Breast epithelium (tissue), 4 donors: ENCODE data around the gene RFTN1. TPM values are rescaled to one million over a fixed set of nuclear protein-coding genes. Genes with fewer than 3 reads are reported as not detected.

Experiments used
- DNase-seq, 2 donors: peaks; one replicate each; pipeline ENCODE4 v3.0.0-alpha.2; 2019; ENCODE audit warnings: low spot score in 2 of 2
- H3K27ac ChIP-seq, 2 donors: fragments of 200-600 bp; sonication (generic) in 1 of 2; one replicate each; pipeline ENCODE4 v1.5.1; 2016 to 2019; ENCODE audit warnings: mild to moderate bottlenecking in 1 of 2
- H3K27me3 ChIP-seq, 2 donors: fragments of 200-600 bp; sonication (generic) in 1 of 2; one replicate each; pipeline versions ENCODE4 v1.5.1 to v1.6.0; 2017 to 2019; ENCODE audit warnings: control low read depth in 1 of 2, mild to moderate bottlenecking in 1 of 2
- H3K36me3 ChIP-seq: fragments of 200-600 bp; one replicate; pipeline ENCODE4 v1.5.1; 2019
- H3K4me1 ChIP-seq, 2 donors: fragments of 200-600 bp; sonication (generic); one replicate each; pipeline ENCODE4 v1.5.1; 2016 to 2019; ENCODE audit warnings: control low read depth in 1 of 2
- H3K4me3 ChIP-seq, 3 donors: fragments of 200-600 bp; sonication (generic); 1 replicate in 2 of 3; 2 replicates in 1 of 3; pipeline ENCODE4 v1.5.1; 2016 to 2019; ENCODE audit warnings: mild to moderate bottlenecking in 3 of 3, moderate library complexity in 2 of 3
- H3K9me3 ChIP-seq, 2 donors: fragments of 200-600 bp; sonication (generic) in 1 of 2; one replicate each; pipeline ENCODE4 v1.5.1; 2016 to 2019; ENCODE audit warnings: control low read depth in 1 of 2
- CTCF ChIP-seq, 3 donors: fragments of 450-650 bp; IDR thresholded peaks; one replicate each; pipeline ENCODE4 v1.5.1; 2016 to 2017; ENCODE audit warnings: antibody characterized with exemption in 3 of 3, mild to moderate bottlenecking in 3 of 3, moderate library complexity in 3 of 3
- POLR2A ChIP-seq: fragments of 450-650 bp; IDR thresholded peaks from one replicate; pipeline ENCODE4 v1.6.1; 2016; ENCODE audit warnings: antibody characterized with exemption, mild to moderate bottlenecking, moderate library complexity
- POLR2AphosphoS5 ChIP-seq, 3 donors: sonication (generic); formaldehyde crosslinking; IDR thresholded peaks; one replicate each; pipeline ENCODE4 v1.6.1; 2017; ENCODE audit warnings: antibody characterized with exemption in 3 of 3
- intact Hi-C: fragments of 100-400 bp; cut with DNase I; formaldehyde crosslinking; loops from one replicate; pipeline ENCODE4 v1.15.1; 2023; ENCODE audit warnings: low total_unique reads
- total RNA-seq, 3 donors: library from RNA; depleted of rRNA; stranded (reverse); fragments of >200 nt; gene quantifications; one replicate each; pipeline ENCODE4 v1.1.0, GENCODE V29; 2016

RFTN1 gene
- total RNA-seq, 3 donors from 2014 or later, result 13.9 to 108 (median 29.5) TPM

- Histone ChIP-seq H3K4me1 (no peaks in the 10 kb centered on the region), H3K36me3 (no peaks in the 10 kb centered on the region), H3K4me3 (no peak overlapping the region), H3K27me3 (no peaks in the 10 kb centered on the region), H3K27ac (no peak overlapping the region), H3K9me3 (no peaks in the 10 kb centered on the region)
- no peak for DNase-seq
- TF ChIP-seq POLR2A (no peak), CTCF (IDR thresholded peaks at IDR 0.05) (no peak)
- intact Hi-C loops, result loop anchor here (10.0 kb wide), 1 partner anchor 255 kb away; no protein-coding TSS in a partner anchor
These were observed 213.8 kb downstream of the RFTN1 start for GRCh38 chr3:16299746-16300145.

GRCh38 chr3:16298891-16299290 lies 214.6 kb downstream of the RFTN1 start:
- intact Hi-C loops, result loop anchor here (10.0 kb wide), 1 partner anchor 256 kb away; no protein-coding TSS in a partner anchor
- DNase-seq, result no peak
- no peaks in the 10 kb centered on the region for H3K36me3 ChIP-seq
- H3K4me3 ChIP-seq, result no peak overlapping the region
- H3K4me1 ChIP-seq, result no peaks in the 10 kb centered on the region
- H3K27me3 ChIP-seq, result no peaks in the 10 kb centered on the region
- no peaks in the 10 kb centered on the region for H3K9me3 ChIP-seq
- TF ChIP-seq CTCF (IDR thresholded peaks at IDR 0.05) (no peak), POLR2AphosphoS5 (IDR thresholded peaks at IDR 0.05) (no peak)
- no peak overlapping the region for H3K27ac ChIP-seq

- intact Hi-C loops, result loop anchor here (10.0 kb wide), 1 partner anchor 257 kb away; no protein-coding TSS in a partner anchor
- H3K27ac ChIP-seq, result no peak overlapping the region
- no peak for TF ChIP-seq POLR2AphosphoS5 (IDR thresholded peaks at IDR 0.05)
- no peak for TF ChIP-seq CTCF (IDR thresholded peaks at IDR 0.05)
- no peak for TF ChIP-seq POLR2A
These were observed 215.3 kb downstream of the RFTN1 start for GRCh38 chr3:16297997-16298885.

GRCh38 chr3:16295298-16295890 lies 218.1 kb downstream of the RFTN1 start:
- Histone ChIP-seq H3K27me3 (no peaks in the 10 kb centered on the region), H3K36me3 (no peaks in the 10 kb centered on the region), H3K4me3 (no peak overlapping the region), H3K27ac (no peak overlapping the region), H3K9me3 (no peaks in the 10 kb centered on the region), H3K4me1 (no peaks in the 10 kb centered on the region)
- intact Hi-C loops, result loop anchor here (10.0 kb wide), 1 partner anchor 259 kb away; no protein-coding TSS in a partner anchor
- TF ChIP-seq CTCF (IDR thresholded peaks at IDR 0.05) (no peak), POLR2A (no peak), POLR2AphosphoS5 (IDR thresholded peaks at IDR 0.05) (no peak)
- no peak for DNase-seq

More at GRCh38 chr3:16297997-16298885, 215.3 kb downstream of the RFTN1 start:
- DNase-seq, result no peak
- Histone ChIP-seq H3K36me3 (no peaks in the 10 kb centered on the region), H3K27me3 (no peaks in the 10 kb centered on the region), H3K4me3 (no peak overlapping the region), H3K9me3 (no peaks in the 10 kb centered on the region), H3K4me1 (no peaks in the 10 kb centered on the region)

GRCh38 chr3:16294844-16295243 lies 218.7 kb downstream of the RFTN1 start:
- intact Hi-C loops, result loop anchor here (10.0 kb wide), 1 partner anchor 260 kb away; no protein-coding TSS in a partner anchor
- H3K9me3 ChIP-seq, result no peaks in the 10 kb centered on the region
- no peaks in the 10 kb centered on the region for H3K27me3 ChIP-seq
- no peak overlapping the region for H3K4me3 ChIP-seq
- no peak for DNase-seq
- H3K27ac ChIP-seq, result no peak overlapping the region
- no peaks in the 10 kb centered on the region for H3K4me1 ChIP-seq
- TF ChIP-seq CTCF (IDR thresholded peaks at IDR 0.05) (no peak), POLR2AphosphoS5 (IDR thresholded peaks at IDR 0.05) (no peak), POLR2A (no peak)
- no peaks in the 10 kb centered on the region for H3K36me3 ChIP-seq
